Measurements from ENCODE around the gene FUT3. TPM values are rescaled to one million over a fixed set of nuclear protein-coding genes. Genes with fewer than 3 reads are reported as not detected.
A peak's percentile ranks its signal among the peaks of the same experiment; 100 is the strongest.

The FUT3 gene
- total RNA-seq (2022) = 15.6 and 18.6 TPM in 2 replicates
- Bru-seq, nascent RNA = percentile 53 among the genes with signal in this experiment
- BruChase-seq, experiment 1, labeled RNA remaining after a 6-hour chase = percentile 71 among the genes with signal in this experiment
- BruChase-seq, experiment 2, labeled RNA remaining after a 2-hour chase = percentile 59 among the genes with signal in this experiment
- long read RNA-seq, transcript FUT3-207 (3 exons, 2,239 nt) = major isoform, 5 of 8 reads
- long read RNA-seq, partial matches to known transcripts = 0 of 8 reads
- long read RNA-seq, other reads (novel, unspliced or antisense) = 1 of 8 reads

DNA sequence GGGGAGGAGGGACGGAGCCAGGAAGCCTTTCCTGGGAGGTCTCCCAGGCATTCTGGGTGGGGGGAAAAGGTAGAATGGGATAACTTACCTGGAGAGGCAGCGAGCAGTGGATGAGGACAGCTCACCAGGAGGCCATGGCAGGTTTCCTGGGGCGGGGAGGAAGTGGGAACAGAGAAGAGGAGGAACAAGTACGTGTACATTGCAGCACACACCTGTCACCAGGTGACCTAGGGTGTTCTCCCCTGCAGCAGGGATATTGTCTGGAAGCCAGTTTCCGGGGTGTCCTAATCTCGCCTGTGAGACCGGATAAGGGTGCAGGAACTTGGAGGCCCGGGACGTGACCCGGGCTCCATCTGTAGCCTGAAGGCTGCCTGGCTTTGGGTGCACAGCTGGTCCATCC lies at the start of gene FUT3:
FUT3 (minus strand) TSS at position 148 of the 400 bp plus-strand sequence.
- H3K4me3 Mint-ChIP-seq (ENCODE audit: low read depth, unreplicated experiment) = no peak within 1 kb of the TSS
- peaks cover 12% of the 10 kb centered on the region for H3K27me3 Mint-ChIP-seq (ENCODE audit: unreplicated experiment)
- H3K27ac Mint-ChIP-seq (ENCODE audit: unreplicated experiment) = no peak within 1 kb of the TSS
- no peaks in the 10 kb centered on the region for H3K9me3 Mint-ChIP-seq (ENCODE audit: low read depth, unreplicated experiment)
- TF ChIP-seq, protein P1, sequence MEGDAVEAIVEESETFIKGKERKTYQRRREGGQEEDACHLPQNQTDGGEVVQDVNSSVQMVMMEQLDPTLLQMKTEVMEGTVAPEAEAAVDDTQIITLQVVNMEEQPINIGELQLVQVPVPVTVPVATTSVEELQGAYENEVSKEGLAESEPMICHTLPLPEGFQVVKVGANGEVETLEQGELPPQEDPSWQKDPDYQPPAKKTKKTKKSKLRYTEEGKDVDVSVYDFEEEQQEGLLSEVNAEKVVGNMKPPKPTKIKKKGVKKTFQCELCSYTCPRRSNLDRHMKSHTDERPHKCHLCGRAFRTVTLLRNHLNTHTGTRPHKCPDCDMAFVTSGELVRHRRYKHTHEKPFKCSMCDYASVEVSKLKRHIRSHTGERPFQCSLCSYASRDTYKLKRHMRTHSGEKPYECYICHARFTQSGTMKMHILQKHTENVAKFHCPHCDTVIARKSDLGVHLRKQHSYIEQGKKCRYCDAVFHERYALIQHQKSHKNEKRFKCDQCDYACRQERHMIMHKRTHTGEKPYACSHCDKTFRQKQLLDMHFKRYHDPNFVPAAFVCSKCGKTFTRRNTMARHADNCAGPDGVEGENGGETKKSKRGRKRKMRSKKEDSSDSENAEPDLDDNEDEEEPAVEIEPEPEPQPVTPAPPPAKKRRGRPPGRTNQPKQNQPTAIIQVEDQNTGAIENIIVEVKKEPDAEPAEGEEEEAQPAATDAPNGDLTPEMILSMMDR (IDR thresholded peaks at IDR 0.05; ENCODE audit: unreplicated experiment) = no peak
- no TSS peak for BruUV-seq (replicated peaks)
- peaks cover 18% of the 10 kb centered on the region for H3K4me1 Mint-ChIP-seq (ENCODE audit: low read depth, unreplicated experiment)
- intact Hi-C loops (cut with micrococcal nuclease; ENCODE audit: unreplicated experiment) = no loop called here
- CTCF ChIA-PET = interaction anchor here (0.9 to 1.3 kb wide), 2 partner anchors 18 to 47 kb away, joined by 3 read pairs; no protein-coding TSS in a partner anchor
- DNase-seq = peak; percentile 53
- H3K36me3 Mint-ChIP-seq (ENCODE audit: insufficient read depth, unreplicated experiment) = peaks cover 11% of the 10 kb centered on the region

DNA sequence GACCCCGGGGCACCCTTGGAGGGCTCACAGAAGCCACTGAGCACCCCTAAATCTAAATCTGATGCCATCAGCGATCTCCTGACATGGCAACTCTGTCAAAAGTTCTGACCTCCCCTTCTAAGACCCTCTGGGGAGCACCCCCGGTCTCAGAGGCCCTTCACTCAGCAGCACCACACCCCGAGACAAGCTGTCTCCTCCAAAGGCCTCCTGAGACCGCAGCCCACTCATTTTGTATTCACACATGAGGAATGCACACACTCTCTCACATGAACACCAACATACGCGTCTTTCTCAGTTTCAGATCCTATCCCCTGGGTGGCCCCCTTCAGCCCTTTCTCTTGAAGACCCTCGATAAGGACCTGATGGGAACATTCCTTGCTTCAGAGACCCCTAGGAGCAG lies 49.7 kb upstream of the FUT3 start:
- H3K9me3 Mint-ChIP-seq (ENCODE audit: low read depth, unreplicated experiment) = no peaks in the 10 kb centered on the region
- H3K27ac Mint-ChIP-seq (ENCODE audit: unreplicated experiment) = no peak overlapping the region
- no TSS peak for BruUV-seq (replicated peaks)
- CTCF ChIA-PET = interaction anchor here (0.7 kb wide), 1 partner anchor 75 kb away, joined by 3 read pairs; no protein-coding TSS in a partner anchor
- intact Hi-C loops (cut with micrococcal nuclease; ENCODE audit: unreplicated experiment) = no loop called here
- no peak for DNase-seq
- H3K36me3 Mint-ChIP-seq (ENCODE audit: insufficient read depth, unreplicated experiment) = peaks cover 25% of the 10 kb centered on the region
- TF ChIP-seq, protein P1 (IDR thresholded peaks at IDR 0.05; ENCODE audit: unreplicated experiment) = no peak
- no peak overlapping the region for H3K4me3 Mint-ChIP-seq (ENCODE audit: low read depth, unreplicated experiment)
- no peaks in the 10 kb centered on the region for H3K4me1 Mint-ChIP-seq (ENCODE audit: low read depth, unreplicated experiment)
- no peaks in the 10 kb centered on the region for H3K27me3 Mint-ChIP-seq (ENCODE audit: unreplicated experiment)

GRCh38 chr19:5899728-5900526 lies 48.7 kb upstream of the FUT3 start:
- H3K4me1 Mint-ChIP-seq (ENCODE audit: low read depth, unreplicated experiment) = no peaks in the 10 kb centered on the region
- H3K27ac Mint-ChIP-seq (ENCODE audit: unreplicated experiment) = no peak overlapping the region
- peaks cover 28% of the 10 kb centered on the region for H3K36me3 Mint-ChIP-seq (ENCODE audit: insufficient read depth, unreplicated experiment)
- TF ChIP-seq, protein P1 (IDR thresholded peaks at IDR 0.05; ENCODE audit: unreplicated experiment) = no peak
- H3K9me3 Mint-ChIP-seq (ENCODE audit: low read depth, unreplicated experiment) = no peaks in the 10 kb centered on the region
- no TSS peak for BruUV-seq (replicated peaks)
- CTCF ChIA-PET = interaction anchor here (0.7 to 1.0 kb wide), 2 partner anchors 12 to 76 kb away, joined by 3 to 4 read pairs; no protein-coding TSS in a partner anchor
- H3K4me3 Mint-ChIP-seq (ENCODE audit: low read depth, unreplicated experiment) = no peak overlapping the region
- intact Hi-C loops (cut with micrococcal nuclease; ENCODE audit: unreplicated experiment) = no loop called here
- H3K27me3 Mint-ChIP-seq (ENCODE audit: unreplicated experiment) = no peaks in the 10 kb centered on the region
- DNase-seq = no peak

DNA sequence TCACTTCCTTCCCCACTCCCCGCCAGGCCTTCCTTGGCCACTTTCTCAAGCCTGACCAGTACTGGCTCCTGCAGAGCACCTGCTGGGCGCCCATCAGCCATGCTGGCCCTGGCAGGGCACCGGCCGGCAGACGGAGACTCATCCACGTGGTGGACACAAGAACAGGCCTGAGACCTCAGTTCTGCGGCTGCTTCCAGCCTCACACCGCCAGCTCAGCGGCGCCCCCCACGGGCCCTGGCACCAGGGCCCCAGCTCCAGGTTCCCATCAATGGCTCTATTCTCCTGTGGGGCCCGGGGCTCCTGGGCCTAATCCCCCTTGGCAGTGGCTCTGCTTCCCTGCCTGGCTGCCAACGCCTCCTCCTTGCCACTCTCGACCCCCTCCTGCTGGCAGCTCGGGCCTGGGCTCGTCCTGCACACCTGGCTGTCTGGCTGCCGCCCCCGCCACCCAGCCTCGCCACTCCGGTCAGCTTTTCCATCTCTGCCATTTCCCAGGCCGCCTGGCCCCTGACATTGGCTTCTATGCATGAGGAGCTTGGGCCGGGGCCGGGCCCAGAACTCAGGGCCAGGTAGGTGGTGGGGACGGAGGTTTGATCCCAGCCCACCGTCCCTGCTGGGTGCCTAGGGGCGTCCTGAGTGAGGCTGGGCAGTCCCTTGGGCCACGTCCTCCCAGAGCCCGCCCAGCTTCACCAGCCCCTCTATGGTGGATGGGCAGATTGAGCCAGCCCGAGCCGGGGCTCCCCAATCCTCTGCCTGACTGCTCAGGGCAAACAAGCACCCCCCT lies 46.1 kb upstream of the FUT3 start:
- Mint-ChIP-seq H3K36me3 (ENCODE audit: insufficient read depth, unreplicated experiment) (peaks cover 11% of the 10 kb centered on the region), H3K27ac (ENCODE audit: unreplicated experiment) (no peak overlapping the region), H3K27me3 (ENCODE audit: unreplicated experiment) (no peaks in the 10 kb centered on the region), H3K4me3 (ENCODE audit: low read depth, unreplicated experiment) (no peak overlapping the region), H3K4me1 (ENCODE audit: low read depth, unreplicated experiment) (no peaks in the 10 kb centered on the region), H3K9me3 (ENCODE audit: low read depth, unreplicated experiment) (no peaks in the 10 kb centered on the region)
- no peak for DNase-seq
- TF ChIP-seq, protein P1 (IDR thresholded peaks at IDR 0.05; ENCODE audit: unreplicated experiment) = no peak
- CTCF ChIA-PET = no interaction called here
- no TSS peak for BruUV-seq (replicated peaks)
- intact Hi-C loops (cut with micrococcal nuclease; ENCODE audit: unreplicated experiment) = no loop called here
